Adrenal gland (tissue), 12 donors: ENCODE data around the gene CDH18. TPM values are rescaled to one million over a fixed set of nuclear protein-coding genes. Genes with fewer than 3 reads are reported as not detected.

Source experiments
- DNase-seq, 7 donors: peaks; one replicate each; pipeline ENCODE4 v3.0.0-alpha.2; 2019 to 2020
- H3K27ac ChIP-seq, 5 donors: fragments of 200-600 bp; sonication (generic) in 4 of 5; 1 replicate in 3 of 5; 2 replicates in 2 of 5; pipeline versions ENCODE4 v1.5.1 to v1.8.0; 2016 to 2020; ENCODE audit warnings: mild to moderate bottlenecking in 1 of 5
- H3K27me3 ChIP-seq: fragments of 200-600 bp; 2 replicates; pipeline ENCODE4 v1.8.0; 2021
- H3K36me3 ChIP-seq, 2 donors: fragments of 200-600 bp; replicated peaks in 1 of 2; 1 replicate in 1 of 2; 2 replicates in 1 of 2; pipeline versions ENCODE4 v1.5.1 to v1.8.0; 2018 to 2022
- H3K4me1 ChIP-seq, 2 donors: fragments of 200-600 bp; replicated peaks in 1 of 2; 1 replicate in 1 of 2; 2 replicates in 1 of 2; pipeline versions ENCODE4 v1.5.1 to v1.8.0; 2018 to 2021
- H3K4me3 ChIP-seq, 4 donors: fragments of 200-600 bp; sonication (generic) in 3 of 4; one replicate each; pipeline ENCODE4 v1.5.1; 2016 to 2018
- H3K9me3 ChIP-seq, 3 donors: fragments of 200-600 bp; sonication (generic) in 1 of 3; replicated peaks in 1 of 3; 1 replicate in 2 of 3; 2 replicates in 1 of 3; pipeline versions ENCODE4 v1.5.1 to v1.8.0; 2016 to 2021
- POLR2A ChIP-seq, 2 donors: fragments of 450-650 bp; IDR thresholded peaks; one replicate each; pipeline ENCODE4 v1.6.1; 2017; ENCODE audit warnings: antibody characterized with exemption in 2 of 2, mild to moderate bottlenecking in 2 of 2, moderate library complexity in 1 of 2
- WGBS, 4 donors: extraction: QIAGEN DNeasy Blood & Tissue Kit in 2 of 4; methylation state at CpG; one replicate each; pipeline versions ENCODE4 v1.1.5 to v1.1.7; 2013 to 2017; 5-methylcytosine and 5-hydroxymethylcytosine counted together
- intact Hi-C, 2 donors: fragments of 100-400 bp; cut with DNase I; formaldehyde crosslinking; loops; one replicate each; pipeline versions ENCODE4 v1.14.1 to v1.15.0; 2022 to 2023
- polyA plus RNA-seq, 3 donors: library from polyadenylated mRNA; stranded (reverse); fragments of 200-250 nt in 2 of 3; fragments of 350-450 nt in 1 of 3; fragmentation: Illumina TruSeq in 1 of 3; extraction: RNeasy Lipid Tissue Mini Kit (QIAGEN cat#74804) in 1 of 3; gene quantifications; one replicate each; pipeline ENCODE4 v1.2.3, GENCODE V29; 2013 to 2014
- total RNA-seq, 9 donors: library from RNA; depleted of rRNA in 4 of 9; stranded (reverse); fragments of >200 nt in 4 of 9; fragments of 120-200 nt in 1 of 9; fragmentation: NEBNext Ultra II Directional in 1 of 9; extraction: Animal tissue kit (Norgen Biotek cat#: 25700) in 1 of 9; gene quantifications; one replicate each; pipeline versions ENCODE4 v1.1.0 to v1.2.4, GENCODE V29; 2013 to 2023
- TF ChIP-seq, protein P1 (sequence below), 6 experiments: fragments of 450-650 bp in 4 of 6; fragments of 200-600 bp in 2 of 6; sonication (generic) in 1 of 6; IDR thresholded peaks; 1 replicate in 5 of 6; 2 replicates in 1 of 6; pipeline versions ENCODE4 v1.5.1 to v1.8.0; 2016 to 2021; ENCODE audit warnings: antibody characterized with exemption in 6 of 6, mild to moderate bottlenecking in 2 of 6, moderate library complexity in 1 of 6
- donor health status: healthy with polysubstance abuse.
- donor health status: Bipolar disorder and iron deficiency.
- donor health status: DM: yes; HTN: yes; CAD: no.
- donor health status: DM: no; HTN: no; CAD: no.
- donor health status: DM: no; HTN: no; CAD: no.
- donor health status: DM: yes; HTN: yes; CAD: no.

CDH18 gene
- total and polyA plus RNA-seq, 12 donors: 0.23 to 9.0 (median 3.9) TPM; not detected in 4

DNA sequence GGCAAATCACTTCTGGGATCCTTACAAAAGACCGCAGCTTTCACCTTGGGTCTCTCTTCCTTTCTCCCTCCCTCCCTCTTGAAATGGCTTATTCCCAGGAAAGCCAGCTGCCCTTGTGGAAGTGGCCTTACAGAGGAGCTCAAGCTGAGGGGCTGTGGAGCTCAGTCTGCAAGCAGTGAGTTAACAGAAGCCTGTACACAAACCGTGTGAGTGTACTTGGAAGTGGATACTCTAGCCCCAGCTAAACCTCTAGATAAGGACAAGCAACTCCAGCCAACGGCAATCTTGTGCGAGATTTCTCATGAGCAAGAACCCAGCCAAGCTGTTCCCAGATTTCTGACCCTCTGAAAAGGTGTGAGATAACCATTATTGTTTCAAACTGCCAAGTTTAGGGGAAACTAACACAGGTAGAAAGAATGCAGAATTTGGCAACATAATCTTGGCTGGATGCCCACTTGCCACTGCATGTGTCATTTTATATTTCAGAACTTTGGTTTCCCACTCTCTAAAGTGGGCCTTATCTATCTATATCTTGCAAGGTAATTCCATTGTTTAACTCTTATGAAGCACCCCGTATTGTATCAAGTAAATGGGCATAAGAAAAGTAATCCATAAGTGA, 85.6 kb downstream of the CDH18 start:
- intact Hi-C loops: no loop called here
- H3K4me1 ChIP-seq: no peaks in the 10 kb centered on the region
- TF ChIP-seq, protein P1, sequence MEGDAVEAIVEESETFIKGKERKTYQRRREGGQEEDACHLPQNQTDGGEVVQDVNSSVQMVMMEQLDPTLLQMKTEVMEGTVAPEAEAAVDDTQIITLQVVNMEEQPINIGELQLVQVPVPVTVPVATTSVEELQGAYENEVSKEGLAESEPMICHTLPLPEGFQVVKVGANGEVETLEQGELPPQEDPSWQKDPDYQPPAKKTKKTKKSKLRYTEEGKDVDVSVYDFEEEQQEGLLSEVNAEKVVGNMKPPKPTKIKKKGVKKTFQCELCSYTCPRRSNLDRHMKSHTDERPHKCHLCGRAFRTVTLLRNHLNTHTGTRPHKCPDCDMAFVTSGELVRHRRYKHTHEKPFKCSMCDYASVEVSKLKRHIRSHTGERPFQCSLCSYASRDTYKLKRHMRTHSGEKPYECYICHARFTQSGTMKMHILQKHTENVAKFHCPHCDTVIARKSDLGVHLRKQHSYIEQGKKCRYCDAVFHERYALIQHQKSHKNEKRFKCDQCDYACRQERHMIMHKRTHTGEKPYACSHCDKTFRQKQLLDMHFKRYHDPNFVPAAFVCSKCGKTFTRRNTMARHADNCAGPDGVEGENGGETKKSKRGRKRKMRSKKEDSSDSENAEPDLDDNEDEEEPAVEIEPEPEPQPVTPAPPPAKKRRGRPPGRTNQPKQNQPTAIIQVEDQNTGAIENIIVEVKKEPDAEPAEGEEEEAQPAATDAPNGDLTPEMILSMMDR (IDR thresholded peaks at IDR 0.05): no peak
- TF ChIP-seq POLR2A (IDR thresholded peaks at IDR 0.05): no peak

GRCh38 chr5:19900269-19900668, 87.7 kb downstream of the CDH18 start:
- Histone ChIP-seq H3K27me3 (no peaks in the 10 kb centered on the region), H3K4me3 (no peak overlapping the region), H3K9me3 (no peaks in the 10 kb centered on the region), H3K36me3 (no peaks in the 10 kb centered on the region), H3K27ac (no peak overlapping the region), H3K4me1 (no peaks in the 10 kb centered on the region)
- intact Hi-C loops: no loop called here
- 82 to 87% (median 85%) methylated on average over 3 of the region's 3 CpGs for WGBS, 4 donors
- no peak for DNase-seq
- TF ChIP-seq POLR2A (IDR thresholded peaks at IDR 0.05): no peak
- TF ChIP-seq, protein P1 (IDR thresholded peaks at IDR 0.05): no peak

More for the DNA sequence above, 85.6 kb downstream of the CDH18 start:
- no peak overlapping the region for H3K4me3 ChIP-seq
- no peaks in the 10 kb centered on the region for H3K9me3 ChIP-seq
- 49 to 72% (median 61%) methylated on average over 5 of the region's 5 CpGs for WGBS, 4 donors
- H3K36me3 ChIP-seq: no peaks in the 10 kb centered on the region
- no peak for DNase-seq
- H3K27me3 ChIP-seq: no peaks in the 10 kb centered on the region
- no peak overlapping the region for H3K27ac ChIP-seq

GRCh38 chr5:19891658-19892057, 96.3 kb downstream of the CDH18 start:
- WGBS, 4 donors: 49 to 61% (median 52%) methylated on average over 1 of the region's 1 CpG
- Histone ChIP-seq H3K9me3 (no peaks in the 10 kb centered on the region), H3K4me3 (no peak overlapping the region), H3K27ac (no peak overlapping the region), H3K4me1 (no peaks in the 10 kb centered on the region), H3K36me3 (no peaks in the 10 kb centered on the region), H3K27me3 (no peaks in the 10 kb centered on the region)
- TF ChIP-seq, protein P1 (IDR thresholded peaks at IDR 0.05): no peak
- TF ChIP-seq POLR2A (IDR thresholded peaks at IDR 0.05): no peak
- DNase-seq: no peak
- intact Hi-C loops: no loop called here

DNA sequence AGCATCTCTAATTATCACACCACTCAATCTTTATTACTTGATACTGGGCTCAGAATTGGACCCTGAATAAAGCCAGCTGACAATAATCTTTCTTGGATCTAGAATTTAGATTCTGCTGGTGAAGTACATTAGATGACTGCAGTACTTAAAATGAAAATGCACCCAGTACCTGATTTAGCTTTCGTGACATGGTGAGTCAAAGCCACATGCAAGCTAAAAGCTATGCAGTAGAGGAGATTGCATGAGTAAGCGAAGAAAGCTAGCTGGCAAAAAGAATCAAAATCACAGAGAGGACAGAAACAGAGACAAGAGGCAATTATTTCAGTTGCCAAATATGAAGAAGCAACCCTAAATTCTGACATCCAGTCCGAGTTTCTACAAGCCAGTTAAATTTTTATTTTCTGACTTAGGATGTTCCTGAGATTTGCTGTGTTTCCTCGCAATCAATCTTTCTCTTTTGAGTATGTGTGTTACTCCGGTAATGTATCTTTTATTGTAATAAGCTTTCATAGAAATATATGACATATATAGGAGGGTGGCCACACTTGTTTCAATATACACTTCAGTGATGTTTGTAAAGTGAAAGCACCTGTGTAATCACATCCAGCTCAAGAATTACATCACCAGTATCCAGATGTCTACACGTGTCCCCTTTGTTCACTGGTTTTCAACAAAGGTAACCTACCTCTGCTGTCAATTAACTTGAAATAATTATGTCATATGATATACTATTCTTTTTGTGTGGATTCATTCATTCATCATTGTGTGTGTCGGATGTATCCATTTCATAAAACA, 101.7 kb downstream of the CDH18 start:
- Histone ChIP-seq H3K27ac (no peak overlapping the region), H3K27me3 (no peaks in the 10 kb centered on the region), H3K9me3 (no peaks in the 10 kb centered on the region), H3K36me3 (no peaks in the 10 kb centered on the region), H3K4me3 (no peak overlapping the region), H3K4me1 (no peaks in the 10 kb centered on the region)
- TF ChIP-seq, protein P1 (IDR thresholded peaks at IDR 0.05): no peak
- no peak for TF ChIP-seq POLR2A (IDR thresholded peaks at IDR 0.05)
- intact Hi-C loops: no loop called here
- WGBS, 4 donors: 71 to 83% (median 79%) methylated on average over 7 of the region's 7 CpGs
- no peak for DNase-seq
